IMR-90 (cell line): ENCODE results near the gene NKAIN1. TPM values are rescaled to one million over a fixed set of nuclear protein-coding genes. Genes with fewer than 3 reads are reported as not detected.

ENCODE experiments used
- ATAC-seq: fragments of 200-7000 bp; cut with Tn5 transposase; 2 replicates; pipeline ENCODE4 v1.9.1; 2020; ENCODE audit warnings: low read depth, mild to moderate bottlenecking, moderate library complexity
- BruUV-seq: library from RNA; stranded (reverse); fragments of 400-500 nt; replicated peaks from 2 replicates; lab custom pipeline; 2021; lab: Mats Ljungman, UMichigan
- CTCF ChIA-PET: fragments of 300-600 bp; formaldehyde crosslinking; extraction: SDS; loops from one replicate; lab custom pipeline; 2021; ENCODE audit warnings: antibody characterized with exemption; lab: Yijun Ruan, JAX
- POLR2A ChIA-PET: fragments of 300-600 bp; sonication (Branson Sonifier 250); formaldehyde crosslinking; loops from one replicate; lab custom pipeline; 2022; ENCODE audit warnings: antibody characterized with exemption; ENCODE audit not compliant: unreplicated experiment; lab: Charles Lee
- DNase-seq: peaks from one replicate; pipeline ENCODE4 v3.0.0; 2013
- H2AFZ ChIP-seq: replicated peaks from 2 replicates; pipeline ENCODE3; 2013; ENCODE audit warnings: low read length, mild to moderate bottlenecking; ENCODE audit not compliant: poor library complexity
- H2AK5ac ChIP-seq: 2 replicates; pipeline ENCODE4 v1.6.1; 2013; ENCODE audit warnings: low read depth, low read length, inconsistent platforms
- H2AK9ac ChIP-seq: replicated peaks from 2 replicates; pipeline ENCODE3; 2013; ENCODE audit warnings: mild to moderate bottlenecking, low read depth, low read length, moderate library complexity; ENCODE audit not compliant: poor library complexity
- H2BK120ac ChIP-seq: 2 replicates; pipeline ENCODE4 v1.6.1; 2013; ENCODE audit warnings: low read depth, low read length, inconsistent platforms
- H2BK15ac ChIP-seq: 3 replicates; pipeline ENCODE4 v1.6.1; 2013; ENCODE audit warnings: low read depth, low read length, inconsistent platforms
- H2BK20ac ChIP-seq: 2 replicates; pipeline ENCODE4 v1.6.1; 2013; ENCODE audit warnings: low read depth, mild to moderate bottlenecking, inconsistent platforms, low read length, moderate library complexity
- H2BK5ac ChIP-seq: 2 replicates; pipeline ENCODE4 v1.6.1; 2013; ENCODE audit warnings: mild to moderate bottlenecking, low read depth, low read length, inconsistent platforms; ENCODE audit not compliant: poor library complexity, severe bottlenecking
- H3K14ac ChIP-seq: replicated peaks from 2 replicates; pipeline ENCODE4 v1.6.1; 2013; ENCODE audit warnings: low read depth, low read length, inconsistent platforms
- H3K18ac ChIP-seq: 2 replicates; pipeline ENCODE4 v1.6.1; 2013; ENCODE audit warnings: low read depth, low read length, control low read depth
- H3K23ac ChIP-seq: 2 replicates; pipeline ENCODE4 v1.6.1; 2013; ENCODE audit warnings: low read depth, low read length, inconsistent platforms
- H3K27ac ChIP-seq: 2 replicates; pipeline ENCODE4 v1.5.1; 2013; ENCODE audit warnings: mild to moderate bottlenecking, control low read depth, low read length; ENCODE audit not compliant: insufficient read depth
- H3K27me3 ChIP-seq: 2 replicates; pipeline ENCODE4 v1.6.1; 2013; ENCODE audit warnings: low read length; ENCODE audit not compliant: control insufficient read depth, insufficient read depth
- H3K36me3 ChIP-seq: 2 replicates; pipeline ENCODE4 v1.6.1; 2013; ENCODE audit warnings: low read length, mixed read lengths; ENCODE audit not compliant: control insufficient read depth, insufficient read depth
- H3K4ac ChIP-seq: 2 replicates; pipeline ENCODE4 v1.6.1; 2013; ENCODE audit warnings: low read depth, low read length, inconsistent platforms
- H3K4me1 ChIP-seq: 2 replicates; pipeline ENCODE4 v1.6.1; 2013; ENCODE audit warnings: low read length, mixed read lengths; ENCODE audit not compliant: control insufficient read depth, insufficient read depth
- H3K4me2 ChIP-seq: 2 replicates; pipeline ENCODE4 v1.6.1; 2013; ENCODE audit warnings: low read depth, mild to moderate bottlenecking, control low read depth, low read length, moderate library complexity
- H3K4me3 ChIP-seq: 2 replicates; pipeline ENCODE4 v1.5.1; 2013; ENCODE audit warnings: low read depth, mild to moderate bottlenecking, control low read depth, low read length, moderate library complexity; ENCODE audit not compliant: insufficient read depth
- H3K56ac ChIP-seq: 2 replicates; pipeline ENCODE4 v1.6.1; 2013; ENCODE audit warnings: low read length, inconsistent platforms; ENCODE audit not compliant: insufficient read depth; ENCODE audit errors: extremely low read depth
- H3K79me1 ChIP-seq, 2 experiments: 2 replicates each; pipeline ENCODE4 v1.6.1; 2013; ENCODE audit warnings: low read length in 2 of 2, inconsistent platforms in 1 of 2, low read depth in 1 of 2
- H3K9ac ChIP-seq: 2 replicates; pipeline ENCODE4 v1.6.1; 2013; ENCODE audit warnings: low read depth, low read length, control low read depth
- H3K9me1 ChIP-seq: 2 replicates; pipeline ENCODE4 v1.6.1; 2013; ENCODE audit warnings: low read length, inconsistent platforms; ENCODE audit not compliant: insufficient read depth
- H3K9me3 ChIP-seq: 2 replicates; pipeline ENCODE4 v1.6.1; 2013; ENCODE audit warnings: low read length; ENCODE audit not compliant: control insufficient read depth, insufficient read depth
- H4K20me1 ChIP-seq: 2 replicates; pipeline ENCODE4 v1.6.1; 2013; ENCODE audit warnings: low read length, inconsistent platforms; ENCODE audit not compliant: insufficient read depth
- H4K5ac ChIP-seq: 2 replicates; pipeline ENCODE4 v1.6.1; 2013; ENCODE audit warnings: mild to moderate bottlenecking, low read depth, low read length, control low read depth
- H4K8ac ChIP-seq, 2 experiments: 2 replicates each; pipeline ENCODE4 v1.6.1; 2013; ENCODE audit warnings: low read depth in 2 of 2, low read length in 2 of 2, control low read depth in 1 of 2, inconsistent platforms in 1 of 2
- H4K91ac ChIP-seq: 2 replicates; pipeline ENCODE4 v1.6.1; 2013; ENCODE audit warnings: low read depth, low read length, inconsistent platforms; ENCODE audit not compliant: insufficient read depth
- FOS ChIP-seq: fragments of 150-350 bp; IDR thresholded peaks from 2 replicates; pipeline ENCODE4 v1.6.1; 2016; ENCODE audit warnings: low read depth, low read length
- MAZ ChIP-seq: IDR thresholded peaks from 2 replicates; pipeline ENCODE4 v1.6.1; 2012; ENCODE audit warnings: low read depth, mild to moderate bottlenecking, low read length, improper control_type of control experiment, moderate library complexity, borderline replicate concordance
- WGBS, 2 experiments: methylation state at CpG; one replicate each; pipeline versions ENCODE4 v1.1.5 to v1.1.7; 2013; ENCODE audit warnings: missing lambda C conversion rate in 2 of 2; ENCODE audit not compliant: insufficient read length in 1 of 2; ENCODE audit errors: extremely low coverage in 2 of 2; 5-methylcytosine and 5-hydroxymethylcytosine counted together
- dilution Hi-C: fragments of 300-500 bp; cut with HindIII; formaldehyde crosslinking; loops from one replicate; pipeline ENCODE4 v1.14.3; 2018; ENCODE audit warnings: low sequenced_read_pairs; ENCODE audit not compliant: unreplicated experiment
- in situ Hi-C: fragments of 300-500 bp; cut with MboI; formaldehyde crosslinking; loops from 3 replicates; pipeline ENCODE4 v1.14.3; 2019; ENCODE audit warnings: low sequenced_read_pairs, inconsistent platforms, mixed read lengths
- intact Hi-C: fragments of 100-400 bp; cut with micrococcal nuclease; formaldehyde crosslinking; loops from 2 replicates; pipeline ENCODE4 v1.10.0; 2022
- polyA plus RNA-seq, 3 experiments: library from polyadenylated mRNA; depleted of rRNA; stranded (reverse); fragments of >200 nt; gene quantifications; 2 replicates each; pipeline ENCODE4 v1.2.3, GENCODE V29; 2012; ENCODE audit warnings: low replicate concordance in 1 of 3
- total RNA-seq: library from RNA; depleted of rRNA; stranded (reverse); fragments of >200 nt; gene quantifications from 2 replicates; pipeline ENCODE4 v1.2.3, GENCODE V29; 2012

NKAIN1 gene
- total and polyA plus RNA-seq, 2 of the 4 experiments (the other 2 are of a cell fraction), result under 0.01 to 0.09 TPM

DNA sequence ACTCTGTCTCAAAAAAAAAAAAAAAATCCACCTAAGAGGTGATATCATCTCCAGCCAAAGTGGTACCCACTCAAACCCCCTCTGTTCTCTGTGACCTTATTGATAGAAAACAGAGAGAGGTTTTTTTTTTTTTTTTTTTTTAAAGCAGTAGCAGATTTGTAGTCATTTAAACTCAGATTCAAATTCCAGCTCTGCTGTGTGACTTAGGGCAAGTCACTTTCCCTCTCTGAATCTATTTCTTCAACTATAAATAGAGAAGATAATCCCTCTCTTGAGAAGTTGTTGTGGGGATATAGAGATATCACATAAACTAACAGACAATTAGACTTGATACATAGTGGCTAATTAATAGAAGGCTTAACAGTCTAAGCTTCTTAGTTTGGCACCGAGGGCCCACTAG is 48.4 kb downstream of the NKAIN1 start:
- POLR2A ChIA-PET, result no interaction called here
- no peak for TF ChIP-seq MAZ
- TF ChIP-seq FOS, result no peak

More for the DNA sequence above, 48.4 kb downstream of the NKAIN1 start:
- BruUV-seq, result no TSS peak
- no peak for DNase-seq
- Histone ChIP-seq H4K5ac (no peak overlapping the region), H3K4me2 (no peak overlapping the region), H2AK5ac (no peak overlapping the region), H4K91ac (no peak overlapping the region), H2BK15ac (no peak overlapping the region), H2AFZ (no peak overlapping the region), H3K4me1 (no peaks in the 10 kb centered on the region), H3K36me3 (no peaks in the 10 kb centered on the region), H2BK120ac (no peak overlapping the region), H3K9me3 (no peaks in the 10 kb centered on the region), H2BK20ac (no peak overlapping the region), H3K14ac (no peak overlapping the region), H3K27me3 (peaks cover 39% of the 10 kb centered on the region), H3K27ac (no peak overlapping the region), H3K23ac (no peak overlapping the region), H4K20me1 (no peaks in the 10 kb centered on the region), H2AK9ac (no peak overlapping the region), H4K8ac (no peak overlapping the region), H3K56ac (no peak overlapping the region), H3K79me1 (no peaks in the 10 kb centered on the region), H3K4me3 (no peak overlapping the region), H3K18ac (no peak overlapping the region), H3K9ac (no peak overlapping the region), H3K4ac (no peak overlapping the region), H3K9me1 (no peaks in the 10 kb centered on the region), H2BK5ac (no peak overlapping the region)
- no CpG with 5 or more reads among the region's 1 CpG for WGBS, 2 experiments
- CTCF ChIA-PET, result no interaction called here
- dilution Hi-C loops (no loop called here), in situ Hi-C loops (no loop called here), intact Hi-C loops (no loop called here)
- no peak for ATAC-seq
